Stimulated activated CD8-positive, alpha-beta memory T cell treated with anti-CD3 and anti-CD28 coated beads, Interleukin-7, amount 100 ng/mL, for 48 hours (primary cell): ENCODE results near the gene PPP1R26.
A peak's percentile ranks its signal among the peaks of the same experiment; 100 is the strongest.
"Not testable (repeated sequence)": the region's sequence is repeated elsewhere in the genome, so short reads cannot be mapped to it uniquely, and the experiment has no call there.

Experiments used
- DNase-seq, 2 donors: peaks; one replicate each; pipeline ENCODE4 v3.0.0-alpha.2; 2020; ENCODE audit warnings: low read depth in 1 of 2; ENCODE audit errors: extremely low read depth in 1 of 2

PPP1R26 gene

GRCh38 chr9:135502168-135502872 is 22.7 kb downstream of the PPP1R26 start:
- DNase-seq = no peak

GRCh38 chr9:135502873-135503321 is 23.3 kb downstream of the PPP1R26 start:
- no peak for DNase-seq

GRCh38 chr9:135503371-135504261 is 24.0 kb downstream of the PPP1R26 start:
- DNase-seq = no peak

GRCh38 chr9:135504262-135505243 is 25.0 kb downstream of the PPP1R26 start:
- peak in 1 of 2 donors; percentile 29 for DNase-seq

- no peak for DNase-seq
These were observed 26.0 kb downstream of the PPP1R26 start for GRCh38 chr9:135505406-135506187.

GRCh38 chr9:135506327-135507103 is 26.9 kb downstream of the PPP1R26 start:
- DNase-seq = no peak

- DNase-seq = no peak
These were observed 27.8 kb downstream of the PPP1R26 start for GRCh38 chr9:135507104-135508035.

GRCh38 chr9:135508211-135508820 is 28.7 kb downstream of the PPP1R26 start:
- no peak for DNase-seq

GRCh38 chr9:135509458-135509857 is 29.9 kb downstream of the PPP1R26 start:
- DNase-seq = no peak

- no peak for DNase-seq
These were observed 32.6 kb downstream of the PPP1R26 start for GRCh38 chr9:135512241-135512603.

GRCh38 chr9:135512904-135513303 is 33.3 kb downstream of the PPP1R26 start:
- no peak for DNase-seq

GRCh38 chr9:135513351-135513846 is 33.8 kb downstream of the PPP1R26 start:
- DNase-seq = no peak

GRCh38 chr9:135513906-135514305 is 34.3 kb downstream of the PPP1R26 start:
- not testable (repeated sequence) for DNase-seq

- no peak for DNase-seq
These were observed 34.9 kb downstream of the PPP1R26 start for GRCh38 chr9:135514342-135515082.

- DNase-seq = no peak
These were observed 35.7 kb downstream of the PPP1R26 start for GRCh38 chr9:135515083-135515951.
